Activated CD4-positive, alpha-beta T cell treated with anti-CD3 and anti-CD28 coated beads for 4 hours (primary cell): ENCODE data around the gene UTP4.
A peak's percentile ranks its signal among the peaks of the same experiment; 100 is the strongest.

Source experiments
- DNase-seq, 2 donors: peaks; one replicate each; pipeline ENCODE4 v3.0.0-alpha.2; 2020

Gene UTP4

DNA sequence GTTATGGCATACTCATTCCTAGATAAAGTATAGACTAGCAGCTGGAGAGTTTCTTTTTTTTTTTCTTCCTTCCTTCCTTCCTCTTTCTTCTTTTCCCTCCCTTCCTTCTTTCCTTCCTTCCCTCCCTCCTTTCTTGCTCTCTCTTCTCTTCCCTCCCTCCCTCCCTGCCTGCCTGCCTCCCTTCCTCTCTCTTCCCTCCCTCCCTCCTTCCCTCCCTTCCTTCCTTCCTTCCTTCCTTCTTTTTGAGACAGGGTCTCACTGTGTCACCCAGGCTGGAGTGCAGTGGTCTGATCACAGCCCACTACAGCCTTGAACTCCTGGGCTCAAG lies 47.5 kb downstream of the UTP4 start:
- no peak for DNase-seq

DNA sequence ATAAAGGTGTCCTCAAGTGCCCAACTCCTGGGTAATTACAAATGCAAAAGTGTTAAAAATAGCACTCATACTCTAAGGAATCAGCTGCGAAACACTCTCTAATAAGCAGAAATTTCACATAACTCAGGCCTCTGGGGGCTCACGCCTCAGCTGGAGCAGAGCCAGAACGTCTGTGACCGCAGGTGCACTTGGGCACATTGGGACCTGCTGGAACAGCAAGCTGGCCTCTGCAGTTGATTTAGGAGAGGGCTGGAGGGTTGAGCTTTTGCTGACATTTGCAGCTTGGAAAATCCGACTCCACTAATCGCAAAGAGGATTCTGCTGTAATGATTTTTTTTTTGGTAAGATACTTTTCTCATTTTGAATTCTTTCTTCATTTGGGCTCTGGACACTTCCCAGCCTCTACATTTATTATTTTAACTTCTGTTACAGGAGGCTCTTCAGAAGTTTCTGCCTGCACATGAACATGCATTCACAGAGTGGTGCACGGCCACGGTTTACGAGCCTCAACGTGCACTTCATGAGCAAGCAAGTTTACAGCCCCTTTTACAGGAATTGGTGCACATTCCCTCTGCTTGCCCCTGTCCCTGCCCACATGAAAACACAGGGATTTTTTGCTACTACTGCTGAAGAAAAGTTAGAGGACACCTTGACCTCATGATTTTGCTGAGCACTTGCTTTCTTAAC lies 50.4 kb downstream of the UTP4 start:
- DNase-seq = no peak

DNA sequence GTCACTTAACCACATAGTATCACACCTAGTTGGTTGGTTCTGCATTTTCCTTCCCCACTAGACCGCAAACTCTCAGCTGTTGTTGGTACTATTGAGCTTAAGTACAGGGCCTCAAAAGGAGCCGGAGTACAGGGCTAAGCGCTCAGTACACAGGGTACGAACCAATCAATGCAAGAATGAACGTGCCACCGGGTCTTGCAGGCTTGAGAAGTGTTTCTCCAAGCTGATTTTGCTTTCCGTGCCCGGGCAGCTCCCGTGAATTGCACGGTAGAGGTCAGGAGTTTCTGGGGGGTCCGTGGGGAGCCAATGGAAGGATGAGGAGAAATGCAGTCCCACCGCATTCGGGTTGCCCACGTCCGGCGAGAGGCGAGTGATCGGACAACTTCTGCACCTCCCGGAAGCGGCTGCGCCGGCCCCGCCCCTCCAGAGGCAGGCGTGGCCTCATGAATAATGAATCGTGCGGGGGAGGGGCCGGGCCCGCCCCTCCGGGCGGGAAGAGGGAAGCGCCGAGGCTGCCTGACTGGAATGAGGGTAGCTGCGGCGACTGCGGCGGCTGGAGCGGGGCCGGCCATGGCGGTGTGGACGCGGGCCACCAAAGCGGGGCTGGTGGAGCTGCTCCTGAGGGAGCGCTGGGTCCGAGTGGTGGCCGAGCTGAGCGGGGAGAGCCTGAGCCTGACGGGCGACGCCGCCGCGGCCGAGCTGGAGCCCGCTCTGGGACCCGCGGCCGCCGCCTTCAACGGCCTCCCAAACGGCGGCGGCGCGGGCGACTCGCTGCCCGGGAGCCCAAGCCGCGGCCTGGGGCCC lies 54.4 kb downstream of the UTP4 start, which contains the start of gene SNTB2:
Gene SNTB2, plus strand, starts transcription at position 523 of the 804 bp plus-strand sequence. Its CDS starts 3 bp downstream, at position 526.
- peak; percentile 77 to 78 for DNase-seq

DNA sequence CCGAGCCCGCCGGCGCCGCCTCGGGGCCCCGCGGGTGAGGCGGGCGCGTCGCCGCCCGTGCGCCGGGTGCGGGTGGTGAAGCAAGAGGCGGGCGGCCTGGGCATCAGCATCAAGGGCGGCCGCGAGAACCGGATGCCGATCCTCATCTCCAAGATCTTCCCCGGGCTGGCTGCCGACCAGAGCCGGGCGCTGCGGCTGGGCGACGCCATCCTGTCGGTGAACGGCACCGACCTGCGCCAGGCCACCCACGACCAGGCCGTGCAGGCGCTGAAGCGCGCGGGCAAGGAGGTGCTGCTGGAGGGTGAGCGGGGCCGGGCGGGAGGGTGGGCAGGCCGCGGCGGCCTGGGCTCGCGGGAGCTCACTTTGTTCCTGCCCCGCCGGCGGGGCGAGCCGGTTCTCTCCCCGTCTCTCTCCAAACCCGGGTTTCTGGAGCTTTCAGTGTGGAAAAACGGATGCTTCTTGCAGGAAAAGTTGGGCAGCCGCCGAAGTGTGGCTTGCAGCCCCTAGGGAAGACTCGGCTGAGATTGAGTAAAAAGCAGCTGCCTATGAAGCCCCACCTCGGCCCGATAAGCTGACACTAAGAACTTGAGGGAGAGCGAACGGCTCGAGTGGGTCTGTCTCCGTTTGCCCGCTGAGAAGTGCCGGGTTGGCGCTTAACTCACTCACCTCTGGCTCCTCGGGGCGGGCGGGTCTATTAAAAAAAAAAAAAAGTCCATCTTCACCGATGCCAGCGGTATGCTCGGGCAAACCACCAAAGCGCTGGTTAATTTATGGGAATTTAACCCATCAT lies 55.2 kb downstream of the UTP4 start:
- DNase-seq = peak; percentile 28 to 39

DNA sequence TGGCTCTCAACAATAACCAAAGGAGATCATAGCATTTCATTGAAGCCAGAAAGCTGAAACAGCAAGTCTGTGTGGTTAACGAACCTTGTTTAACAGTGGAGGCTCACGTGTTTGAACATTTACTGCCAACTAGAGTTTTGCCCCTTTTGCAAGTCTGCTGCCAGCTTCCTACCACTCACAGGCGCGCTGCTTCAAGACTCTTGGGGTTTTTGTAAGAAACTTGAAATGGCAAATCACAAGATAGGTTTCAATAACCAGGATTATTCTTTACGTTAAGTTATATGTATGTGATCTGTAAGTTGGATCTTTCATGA lies 55.7 kb downstream of the UTP4 start:
- peak; percentile 22 to 26 for DNase-seq

DNA sequence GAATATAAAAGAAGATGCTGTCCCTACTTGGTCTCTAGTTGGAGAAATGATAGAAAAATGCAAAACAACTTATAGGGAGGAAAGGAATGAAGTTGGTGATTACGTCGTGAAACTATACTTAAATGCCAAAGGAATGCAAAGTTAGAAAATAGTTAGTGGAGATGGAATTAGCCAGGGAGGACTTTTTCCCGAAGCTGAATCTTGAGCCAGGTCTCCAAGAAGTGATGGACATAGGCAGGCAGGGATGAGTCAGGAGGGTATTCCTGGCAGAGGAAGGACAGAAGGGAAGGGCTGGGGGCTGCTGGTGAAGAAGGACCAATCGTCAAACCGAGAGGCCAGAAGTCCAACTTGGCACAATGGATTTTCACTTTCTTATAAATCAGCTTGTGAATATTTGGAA lies 56.3 kb downstream of the UTP4 start:
- DNase-seq = no peak

DNA sequence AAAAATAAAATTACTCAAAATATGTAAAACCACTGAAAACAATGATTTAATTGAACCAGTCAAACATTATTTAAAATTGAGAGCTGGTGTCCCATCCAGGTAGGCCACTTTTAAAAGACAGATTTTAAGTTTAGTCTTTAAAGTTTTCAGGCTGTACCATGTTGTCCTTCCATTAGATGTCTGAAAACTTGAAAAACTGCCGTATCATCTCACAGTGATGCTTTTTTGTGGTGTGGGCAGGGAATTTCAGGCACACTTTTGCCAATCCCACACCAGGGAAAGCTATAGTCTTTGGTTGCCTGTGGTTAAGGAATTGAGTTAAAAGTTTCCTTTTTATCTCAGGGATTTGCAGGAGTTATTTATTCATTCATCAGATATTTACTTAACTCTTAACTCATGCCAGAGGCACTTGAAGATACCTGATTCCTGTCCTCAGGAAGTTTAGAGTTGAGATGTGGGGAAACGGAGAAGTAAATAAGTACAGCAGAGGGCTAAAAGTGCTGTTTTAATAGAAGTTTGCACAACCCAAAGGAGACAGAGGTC lies 57.7 kb downstream of the UTP4 start:
- no peak for DNase-seq

DNA sequence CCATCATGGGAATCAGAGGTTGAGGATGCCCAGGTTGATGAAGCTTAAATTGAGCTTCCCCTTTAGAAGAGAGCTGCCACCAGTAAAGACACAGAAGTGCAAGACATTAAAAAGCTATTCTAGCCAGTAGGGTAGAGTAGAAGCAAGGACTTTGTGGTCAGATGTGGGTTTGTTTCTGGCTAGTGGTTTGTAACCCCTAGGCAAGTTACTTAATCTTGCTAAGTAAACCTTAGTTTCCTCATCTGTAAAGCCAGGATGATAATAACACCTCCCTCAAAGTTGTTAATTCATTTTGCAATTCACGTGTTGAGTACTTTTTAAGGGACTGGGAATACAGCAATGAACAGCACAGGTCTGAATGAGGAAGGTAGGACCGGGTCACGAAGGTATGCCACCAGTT lies 58.1 kb downstream of the UTP4 start:
- DNase-seq = no peak

DNA sequence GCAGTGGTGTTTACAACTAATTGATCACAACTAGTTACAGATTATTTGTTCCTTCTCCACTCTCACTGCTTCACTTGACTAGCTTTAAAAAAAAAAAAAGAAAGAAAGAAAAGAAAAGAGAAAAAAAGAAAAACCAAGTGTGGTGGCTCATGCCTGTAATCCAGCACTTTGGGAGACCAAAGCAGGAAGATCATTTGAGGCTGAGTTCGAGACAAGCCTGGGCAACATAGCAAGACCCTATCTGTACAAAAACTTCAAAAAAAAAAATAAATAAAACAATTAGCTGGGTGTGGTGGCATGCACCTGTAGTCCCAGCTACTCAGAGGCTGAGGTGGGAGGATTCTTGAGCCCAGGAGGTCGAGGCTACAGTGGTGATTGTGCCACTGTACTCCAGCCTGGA lies 58.7 kb downstream of the UTP4 start:
- no peak for DNase-seq

DNA sequence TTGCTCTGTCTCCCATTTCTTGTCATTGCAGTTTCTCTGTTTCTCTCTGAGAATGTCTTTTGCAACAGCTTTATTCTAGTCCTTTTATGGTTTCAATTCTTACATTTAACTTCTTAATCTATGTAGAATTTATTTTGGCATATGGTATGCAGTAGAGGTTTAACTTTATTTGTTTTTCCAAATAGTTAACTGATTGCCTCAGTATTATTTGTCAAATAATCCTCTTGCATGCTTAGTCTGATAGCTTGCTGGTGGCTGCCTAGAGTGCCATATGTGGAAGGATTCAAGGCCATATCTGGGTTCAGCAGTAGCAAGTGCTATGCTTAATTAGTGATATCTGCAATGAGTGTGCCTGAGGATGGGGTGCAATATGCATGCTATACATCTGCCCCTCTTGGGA lies 61.4 kb downstream of the UTP4 start:
- DNase-seq = no peak

DNA sequence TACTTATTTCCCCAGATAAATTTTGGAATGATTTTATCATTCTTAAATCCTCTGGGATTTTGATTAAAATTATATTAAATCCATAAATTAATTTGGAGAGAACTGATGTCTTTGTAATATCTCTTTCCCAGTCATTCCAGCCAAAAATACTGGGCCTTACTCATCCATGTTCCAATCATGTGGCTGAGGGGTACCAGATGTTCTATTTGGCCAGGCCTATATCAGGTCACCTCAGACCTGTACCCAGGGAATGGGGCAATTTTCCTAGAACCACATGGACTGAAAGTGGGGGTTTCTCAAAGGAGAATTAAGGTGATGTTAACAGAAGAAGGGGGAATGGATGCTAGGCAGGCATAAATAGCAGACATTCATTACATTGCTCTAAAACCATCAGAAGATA lies 62.0 kb downstream of the UTP4 start:
- no peak for DNase-seq

DNA sequence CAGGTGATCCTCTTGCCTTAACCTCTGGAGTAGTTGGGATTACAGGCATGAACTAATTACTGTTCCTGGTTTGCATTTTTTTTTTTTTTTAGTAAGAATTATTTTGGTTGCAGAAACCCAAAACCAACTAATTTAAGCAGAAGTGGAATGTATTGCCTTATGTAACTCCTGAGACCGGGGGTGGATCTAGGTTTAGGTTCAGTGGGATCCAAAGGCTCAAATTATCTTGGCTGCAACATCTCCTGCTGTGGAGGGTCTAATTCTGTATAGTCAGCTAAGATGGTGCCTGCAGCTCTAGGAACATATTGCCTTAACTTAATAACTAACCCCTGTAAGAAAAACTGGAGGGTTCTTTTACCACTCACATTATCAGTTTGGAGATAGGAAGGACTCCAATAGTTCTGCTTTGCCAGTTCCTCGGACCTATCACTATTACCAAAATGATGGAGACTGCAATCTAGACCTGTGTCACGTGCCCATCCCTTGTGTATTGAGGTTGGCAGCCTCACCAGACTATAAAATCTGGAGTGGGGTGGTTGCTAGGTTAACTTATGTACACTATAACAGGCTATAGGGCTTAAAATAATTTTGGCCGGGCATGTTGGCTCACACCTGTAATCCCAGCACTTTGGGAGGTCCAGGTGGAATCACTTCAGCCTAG lies 63.0 kb downstream of the UTP4 start:
- DNase-seq = no peak

DNA sequence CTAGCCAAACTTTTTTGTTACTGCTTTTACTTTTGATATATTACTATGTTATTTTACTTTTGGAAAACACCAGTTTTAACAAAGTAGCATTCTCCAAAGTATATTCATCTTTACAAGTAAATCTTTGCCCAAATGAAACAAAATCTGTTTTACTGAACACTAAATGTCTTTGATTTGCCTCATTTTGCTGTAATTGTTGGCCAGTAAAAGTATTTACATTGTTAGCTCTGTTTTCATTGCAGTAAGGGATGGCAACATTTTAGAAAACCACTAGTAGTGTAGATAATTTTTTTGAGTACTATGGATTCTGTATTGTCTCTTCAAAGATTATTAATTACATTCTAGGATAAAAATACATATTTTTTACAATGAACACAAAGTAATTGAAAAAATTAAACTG lies 65.1 kb downstream of the UTP4 start:
- DNase-seq = no peak

DNA sequence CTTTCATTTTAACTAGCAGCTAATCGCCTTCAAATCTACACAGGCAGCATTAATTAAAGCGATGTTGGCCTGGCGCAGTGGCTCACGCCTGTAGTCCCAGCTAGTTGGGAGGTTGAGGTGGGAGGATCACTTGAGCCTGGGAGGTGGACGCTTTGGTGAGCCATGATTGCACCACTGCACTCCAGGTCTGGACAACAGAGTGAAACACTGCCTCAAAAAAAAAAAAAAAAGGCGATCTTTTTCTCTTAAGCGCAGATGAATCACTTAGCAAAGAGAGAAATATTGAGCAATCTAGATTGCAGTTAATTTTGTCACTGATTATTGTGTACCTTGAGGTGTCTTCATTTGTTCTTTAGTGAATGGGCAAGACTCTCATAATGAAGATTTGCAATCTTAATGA lies 66.9 kb downstream of the UTP4 start:
- no peak for DNase-seq

DNA sequence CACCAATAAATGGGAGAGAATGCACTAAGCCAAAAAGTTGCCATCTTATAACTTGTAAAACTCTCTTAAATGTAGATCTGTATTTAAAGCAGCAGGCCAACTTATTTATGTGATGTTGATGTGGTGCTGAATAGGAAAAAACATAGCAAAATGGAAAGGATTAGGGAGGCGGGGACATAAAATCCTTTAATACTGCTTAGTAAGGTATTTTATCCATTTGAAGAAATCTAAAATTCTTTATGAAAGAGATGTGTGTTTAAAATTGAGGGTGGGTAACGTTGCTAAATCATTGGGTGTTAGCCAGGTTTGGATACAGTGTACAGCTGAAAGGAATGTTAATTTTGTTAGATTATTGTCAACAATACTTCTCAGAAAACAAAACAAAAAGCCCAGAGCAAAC lies 68.8 kb downstream of the UTP4 start:
- no peak for DNase-seq

DNA sequence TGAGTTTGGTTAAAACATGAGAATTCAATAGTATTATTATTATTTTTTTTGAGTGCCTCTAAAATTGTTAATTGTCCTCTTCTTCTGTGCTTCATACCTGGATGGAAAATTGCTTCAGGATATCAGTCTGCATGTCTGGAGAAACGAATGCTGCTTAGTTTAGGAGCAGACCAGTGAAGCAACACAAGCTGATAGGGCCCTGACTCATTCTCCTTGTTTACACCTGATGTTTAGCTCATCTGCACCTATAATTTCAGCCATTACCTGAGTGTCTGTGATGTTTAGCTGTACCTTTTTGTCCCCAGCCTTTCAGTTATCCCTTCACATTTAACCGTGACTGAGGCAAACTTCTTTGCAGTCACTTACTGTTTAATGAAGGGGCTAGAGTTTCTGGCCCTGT lies 69.3 kb downstream of the UTP4 start:
- no peak for DNase-seq

DNA sequence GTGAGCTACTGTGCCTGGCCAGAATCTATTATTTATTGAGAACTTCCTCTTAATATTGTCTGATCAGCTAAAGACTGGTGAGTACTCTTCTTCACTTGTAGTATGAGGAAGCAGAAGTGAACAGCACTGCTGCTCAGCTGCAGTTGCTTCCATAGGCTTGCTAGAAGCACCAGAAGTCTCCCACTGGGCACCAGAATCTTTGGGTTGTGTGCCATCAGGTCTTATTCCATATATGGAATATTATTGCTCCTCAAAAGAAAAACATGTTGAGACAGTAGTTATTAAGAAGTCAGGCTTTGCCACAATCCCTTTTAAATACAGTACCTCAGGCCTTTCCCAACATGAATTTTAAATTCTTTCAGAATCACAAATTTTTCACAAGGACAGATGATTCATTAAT lies 71.7 kb downstream of the UTP4 start:
- DNase-seq = no peak

DNA sequence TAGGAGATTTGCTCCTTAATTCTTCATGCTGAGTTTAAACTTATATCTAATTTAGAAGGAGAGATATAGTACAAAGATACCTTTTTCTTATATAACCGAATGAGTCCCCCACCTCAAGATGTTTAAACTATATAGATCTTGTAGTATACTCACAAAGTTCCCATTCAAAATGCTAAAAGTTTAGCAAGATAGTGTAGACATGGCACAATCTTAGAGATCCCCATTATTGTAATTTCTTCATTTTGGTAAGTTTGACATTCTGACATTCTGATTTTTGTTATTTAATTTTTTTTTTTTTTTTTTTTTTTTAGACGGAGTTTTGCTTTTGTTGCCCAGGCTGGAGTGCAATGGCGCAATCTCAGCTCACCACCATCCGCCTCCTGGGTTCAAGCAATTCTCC lies 77.3 kb downstream of the UTP4 start:
- no peak for DNase-seq

DNA sequence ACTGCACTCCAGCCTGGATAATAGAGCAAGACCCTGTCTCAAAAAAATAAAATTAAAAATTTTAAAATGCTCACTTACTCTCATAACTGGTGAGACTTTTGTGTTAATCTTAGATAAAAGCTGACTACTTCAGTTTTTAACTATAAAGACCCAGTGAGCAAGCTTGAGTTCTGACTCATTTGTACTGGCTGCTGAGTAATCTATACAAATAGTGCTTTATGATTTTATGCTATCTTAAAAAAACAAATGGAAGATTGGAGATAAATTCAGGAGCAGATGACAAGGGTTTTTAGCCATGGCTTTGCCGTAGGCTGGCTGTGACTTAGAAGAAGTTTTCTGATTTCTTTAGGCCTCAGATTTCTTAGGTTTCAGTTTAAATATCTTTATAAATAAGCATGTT lies 85.0 kb downstream of the UTP4 start:
- DNase-seq = no peak
